Endothelial cell of umbilical vein (primary cell): ENCODE results near the gene STRN3. TPM values are rescaled to one million over a fixed set of nuclear protein-coding genes. Genes with fewer than 3 reads are reported as not detected.

Source experiments
- BruUV-seq: library from RNA; stranded (reverse); fragments of 400-500 nt; replicated peaks from 2 replicates; lab custom pipeline; 2021; lab: Mats Ljungman, UMichigan
- CTCF ChIA-PET: fragments of 300-600, 350-600 bp; sonication (Branson Sonifier 250); formaldehyde crosslinking; loops from one replicate; lab custom pipeline; 2021; ENCODE audit warnings: antibody characterized with exemption, inconsistent platforms; lab: Charles Lee
- POLR2A ChIA-PET: fragments of 300-600, 350-600 bp; sonication (Branson Sonifier 250); formaldehyde crosslinking; loops from one replicate; lab custom pipeline; 2021; ENCODE audit warnings: antibody characterized with exemption, inconsistent platforms; lab: Charles Lee
- DNase-seq: peaks from one replicate; pipeline ENCODE4 v3.0.0-alpha.2; 2011; ENCODE audit warnings: low read depth, low spot score
- FAIRE-seq: peaks from 2 replicates; lab custom pipeline; 2011; peaks lifted over from hg19 to GRCh38; lab: Jason Lieb, UNC
- H2AFZ ChIP-seq: 2 replicates; pipeline ENCODE4 v1.6.0; 2012; ENCODE audit warnings: low read depth, low read length, control low read depth, inconsistent platforms
- H3K27ac ChIP-seq: 2 replicates; pipeline ENCODE4 v1.5.1; 2011; ENCODE audit warnings: low read depth, mild to moderate bottlenecking, control low read depth, low read length, moderate library complexity; ENCODE audit not compliant: insufficient read depth
- H3K27me3 ChIP-seq, 2 experiments: 2 replicates each; pipeline versions ENCODE4 v1.6.0 to v1.6.1; 2011; ENCODE audit warnings: low read length in 2 of 2, mixed read lengths in 1 of 2; ENCODE audit not compliant: control insufficient read depth in 2 of 2, insufficient read depth in 2 of 2
- H3K36me3 ChIP-seq, 2 experiments: 2 replicates in 1 of 2; 3 replicates in 1 of 2; pipeline ENCODE4 v1.5.1; 2011; ENCODE audit warnings: low read length in 2 of 2, mild to moderate bottlenecking in 1 of 2, moderate library complexity in 1 of 2; ENCODE audit not compliant: control insufficient read depth in 2 of 2, insufficient read depth in 2 of 2; ENCODE audit errors: extremely low read depth in 1 of 2
- H3K4me1 ChIP-seq: 3 replicates; pipeline ENCODE4 v1.5.1; 2011; ENCODE audit warnings: mild to moderate bottlenecking, low read length; ENCODE audit not compliant: control insufficient read depth, insufficient read depth; ENCODE audit errors: extremely low read depth
- H3K4me2 ChIP-seq: 2 replicates; pipeline ENCODE4 v1.6.1; 2011; ENCODE audit warnings: low read length, control low read depth, mixed read lengths; ENCODE audit not compliant: insufficient read depth
- H3K4me3 ChIP-seq, 3 experiments: fragments of 200-600 bp in 1 of 3; sonication (generic), shearing (Covaris generic) in 1 of 3; replicated peaks in 1 of 3; 2 replicates each; pipeline ENCODE4 v1.5.1; 2011 to 2016; ENCODE audit warnings: control low read depth in 3 of 3, low read length in 3 of 3, mild to moderate bottlenecking in 2 of 3, inconsistent platforms in 1 of 3, low read depth in 1 of 3, moderate library complexity in 1 of 3; ENCODE audit not compliant: insufficient read depth in 1 of 3
- H3K79me2 ChIP-seq: 2 replicates; pipeline ENCODE4 v1.6.0; 2012; ENCODE audit warnings: low read length, inconsistent platforms; ENCODE audit not compliant: control insufficient read depth, insufficient read depth
- H3K9ac ChIP-seq: replicated peaks from 2 replicates; pipeline ENCODE3; 2011; ENCODE audit warnings: low read length, control low read depth; ENCODE audit not compliant: insufficient read depth; ENCODE audit errors: extremely low read depth
- H3K9me1 ChIP-seq: replicated peaks from 3 replicates; pipeline ENCODE4 v1.6.0; 2011; ENCODE audit warnings: mild to moderate bottlenecking, low read length; ENCODE audit not compliant: control insufficient read depth, insufficient read depth; ENCODE audit errors: extremely low read depth
- H3K9me3 ChIP-seq: replicated peaks from 2 replicates; pipeline ENCODE4 v1.5.1; 2012; ENCODE audit warnings: low read length, inconsistent platforms; ENCODE audit not compliant: control insufficient read depth, insufficient read depth
- H4K20me1 ChIP-seq: replicated peaks from 2 replicates; pipeline ENCODE3; 2011; ENCODE audit warnings: mild to moderate bottlenecking, low read length; ENCODE audit not compliant: control insufficient read depth, insufficient read depth; ENCODE audit errors: extremely low read depth
- CTCF ChIP-seq, 2 donors: IDR thresholded peaks; 1 replicate in 1 of 2; 2 replicates in 1 of 2; pipeline ENCODE4 v1.5.1; 2011; ENCODE audit warnings: low read length in 2 of 2, mild to moderate bottlenecking in 2 of 2, moderate library complexity in 2 of 2, control low read depth in 1 of 2, inconsistent platforms in 1 of 2, low read depth in 1 of 2; ENCODE audit not compliant: insufficient read depth in 1 of 2; ENCODE audit errors: extremely low read depth in 1 of 2
- EZH2 ChIP-seq: IDR thresholded peaks from 2 replicates; pipeline ENCODE4 v1.6.1; 2012; ENCODE audit warnings: borderline replicate concordance, low read depth, mild to moderate bottlenecking, moderate library complexity, low read length, inconsistent platforms; ENCODE audit not compliant: severe bottlenecking
- GATA2 ChIP-seq: IDR thresholded peaks from 2 replicates; pipeline ENCODE4 v1.7.0; 2011; ENCODE audit warnings: low read depth, mild to moderate bottlenecking, moderate library complexity, mixed read lengths, low read length; ENCODE audit not compliant: insufficient read length, insufficient read depth
- JUN ChIP-seq: IDR thresholded peaks from 2 replicates; pipeline ENCODE4 v1.6.1; 2011; ENCODE audit warnings: borderline replicate concordance, low read depth; ENCODE audit not compliant: insufficient read length, insufficient read depth
- POLR2A ChIP-seq: IDR thresholded peaks from 2 replicates; pipeline ENCODE4 v1.6.1; 2012; ENCODE audit warnings: low read depth, mild to moderate bottlenecking, control low read depth, low read length
- POLR2AphosphoS5 ChIP-seq: IDR thresholded peaks from 2 replicates; pipeline ENCODE4 v1.6.1; 2012; ENCODE audit warnings: low read depth, mild to moderate bottlenecking, control low read depth, low read length, moderate library complexity; ENCODE audit not compliant: insufficient read depth
- dilution Hi-C: fragments of 300-500 bp; cut with MboI; formaldehyde crosslinking; loops from one replicate; pipeline ENCODE4 v1.15.0; 2019; ENCODE audit warnings: low sequenced_read_pairs; ENCODE audit not compliant: extremely low pct_ligation_motif_present
- intact Hi-C: fragments of 100-400 bp; cut with micrococcal nuclease; formaldehyde crosslinking; loops from one replicate; pipeline ENCODE4 v1.10.0; 2022
- polyA plus RNA-seq, 4 experiments: library from polyadenylated mRNA; depleted of rRNA in 3 of 4; stranded (reverse) in 3 of 4; unstranded in 1 of 4; fragments of >200 nt; gene quantifications; 2 replicates each; pipeline versions ENCODE4 v1.2.1 to v1.2.3, GENCODE V29; 2011 to 2012; ENCODE audit warnings: missing spikeins in 1 of 4
- total RNA-seq: library from RNA; stranded (reverse); gene quantifications from 2 replicates; pipeline ENCODE4 v1.2.3, GENCODE V29; 2021
- TF ChIP-seq, protein P1 (sequence below): IDR thresholded peaks from 2 replicates; pipeline ENCODE4 v1.6.1; 2011; ENCODE audit not compliant: insufficient read depth, insufficient read length

Gene STRN3
- total and polyA plus RNA-seq, 2 donors (not counting 3 experiments of a cell fraction or from before 2014, with no cell fraction given) = 8.4 to 35.1 TPM

DNA sequence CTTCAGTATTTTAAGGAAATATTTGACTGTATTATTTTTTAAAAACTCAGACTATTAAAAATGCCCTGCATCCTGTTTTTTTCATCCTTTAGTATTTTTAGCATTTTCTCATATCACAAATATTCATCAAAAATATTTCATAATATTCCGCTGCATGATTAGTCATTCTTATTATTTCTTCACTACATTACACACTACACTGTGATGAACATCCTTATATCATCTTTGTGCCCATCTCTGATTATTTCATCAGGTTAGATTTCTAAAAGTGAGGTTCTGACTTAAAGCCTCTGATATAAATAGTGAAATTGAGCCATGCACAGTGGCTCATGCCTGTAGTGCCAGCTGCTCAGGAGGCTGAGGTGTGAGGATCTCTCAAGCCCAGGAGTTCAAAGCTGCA, 143.7 kb downstream of the STRN3 start:
- dilution Hi-C loops = no loop called here
- CTCF ChIA-PET = no interaction called here

More for the DNA sequence above, 143.7 kb downstream of the STRN3 start:
- no peaks in the 10 kb centered on the region for H4K20me1 ChIP-seq
- no peak overlapping the region for H3K9ac ChIP-seq
- FAIRE-seq (no peak), DNase-seq (no peak)
- peaks cover 2 to 5% of the 10 kb centered on the region in 2 experiments for H3K27me3 ChIP-seq
- no peaks in the 10 kb centered on the region for H3K4me1 ChIP-seq
- H3K9me3 ChIP-seq = no peaks in the 10 kb centered on the region
- no peak overlapping the region for H3K4me2 ChIP-seq
- H3K27ac ChIP-seq = no peak overlapping the region
- TF ChIP-seq, protein P1, sequence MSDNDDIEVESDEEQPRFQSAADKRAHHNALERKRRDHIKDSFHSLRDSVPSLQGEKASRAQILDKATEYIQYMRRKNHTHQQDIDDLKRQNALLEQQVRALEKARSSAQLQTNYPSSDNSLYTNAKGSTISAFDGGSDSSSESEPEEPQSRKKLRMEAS = no peak
- no peak for TF ChIP-seq GATA2
- no peak for TF ChIP-seq POLR2AphosphoS5
- no peak for TF ChIP-seq EZH2
- no peak for TF ChIP-seq JUN
- TF ChIP-seq POLR2A = no peak
- TF ChIP-seq CTCF (IDR thresholded peaks at IDR 0.05; ENCODE audit: extremely low read depth in 1 of 2, insufficient read depth in 1 of 2, low read depth in 1 of 2, low read length in 2 of 2) = no peak
- H3K36me3 ChIP-seq = no peaks in the 10 kb centered on the region
- BruUV-seq = no TSS peak
- POLR2A ChIA-PET = no interaction called here
- H3K9me1 ChIP-seq = no peaks in the 10 kb centered on the region
- no peaks in the 10 kb centered on the region for H3K79me2 ChIP-seq
- intact Hi-C loops = no loop called here
- H3K4me3 ChIP-seq = no peak overlapping the region
- no peak overlapping the region for H2AFZ ChIP-seq
